GM19395 (cell line): ENCODE results near the gene HHAT.

ENCODE experiments used
- ATAC-seq: cut with Tn5 transposase; IDR thresholded peaks from one replicate; pipeline ENCODE4 v1.9.1; 2021; ENCODE audit warnings: mild to moderate bottlenecking, moderate library complexity; ENCODE audit not compliant: unreplicated experiment

The HHAT gene

DNA sequence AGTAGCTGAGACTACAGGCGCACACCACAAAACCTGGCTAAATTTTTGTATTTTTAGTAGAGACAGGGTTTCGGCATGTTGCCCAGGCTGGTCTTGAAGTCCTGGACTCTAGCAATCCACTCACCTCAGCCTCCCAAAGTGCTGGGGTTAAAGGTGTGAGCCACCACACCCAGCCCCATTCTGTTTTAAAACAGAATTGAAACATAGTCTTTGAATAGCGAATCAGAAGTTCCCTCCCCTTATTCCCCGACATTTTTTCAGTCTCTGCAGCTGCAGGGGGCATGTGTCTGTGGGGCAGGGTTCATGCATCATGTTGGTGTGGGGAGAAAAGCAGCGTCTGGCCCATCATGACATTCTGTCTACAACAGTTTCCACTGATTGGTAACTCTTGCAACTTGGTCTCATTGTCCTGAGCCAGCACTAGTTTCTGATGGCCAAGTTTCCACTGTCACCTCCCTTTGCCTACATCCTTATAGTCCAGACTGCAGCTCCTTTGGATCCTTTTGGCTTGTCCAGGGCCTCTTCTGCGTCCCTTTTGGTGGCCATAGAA is 15.6 kb upstream of the HHAT start:
- ATAC-seq: no peak

DNA sequence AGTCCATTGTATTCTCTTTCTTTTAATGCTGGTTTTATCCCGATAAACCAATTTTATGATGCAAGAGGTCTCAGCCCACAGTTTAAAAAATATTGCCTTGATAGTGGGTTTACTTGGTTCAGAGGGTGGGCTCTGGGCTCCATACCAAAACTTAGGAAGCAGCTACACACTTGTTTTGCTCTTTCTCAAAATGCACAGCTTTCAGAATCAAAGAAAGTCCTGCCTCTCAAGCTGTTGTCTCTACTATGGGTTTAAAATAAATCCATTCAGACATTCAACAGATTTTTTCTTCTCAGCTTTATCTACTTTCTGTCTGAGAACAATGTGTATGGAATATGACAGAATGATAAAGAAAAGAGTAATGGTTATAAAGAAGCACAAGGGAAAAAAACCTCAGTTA is 14.8 kb upstream of the HHAT start:
- ATAC-seq: no peak

DNA sequence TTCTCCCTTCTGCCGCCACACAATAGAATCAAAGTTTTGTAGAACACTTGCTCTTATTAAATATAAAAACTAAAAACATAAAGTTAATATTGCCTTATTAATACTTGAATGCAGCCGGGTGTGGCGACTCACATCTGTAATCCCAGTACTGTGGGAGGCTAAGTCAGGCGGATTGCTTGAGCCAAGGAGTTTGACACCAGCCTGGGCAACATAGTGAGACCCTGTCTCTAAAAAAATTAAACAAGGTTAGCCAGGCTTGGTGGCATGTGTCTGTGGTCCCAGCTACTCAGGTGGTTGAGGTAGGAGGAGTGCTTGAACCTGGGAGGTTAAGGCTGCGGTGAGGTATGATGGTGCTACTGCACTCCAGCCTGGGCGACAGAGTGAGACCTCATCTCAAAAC is 13.2 kb upstream of the HHAT start:
- no peak for ATAC-seq

DNA sequence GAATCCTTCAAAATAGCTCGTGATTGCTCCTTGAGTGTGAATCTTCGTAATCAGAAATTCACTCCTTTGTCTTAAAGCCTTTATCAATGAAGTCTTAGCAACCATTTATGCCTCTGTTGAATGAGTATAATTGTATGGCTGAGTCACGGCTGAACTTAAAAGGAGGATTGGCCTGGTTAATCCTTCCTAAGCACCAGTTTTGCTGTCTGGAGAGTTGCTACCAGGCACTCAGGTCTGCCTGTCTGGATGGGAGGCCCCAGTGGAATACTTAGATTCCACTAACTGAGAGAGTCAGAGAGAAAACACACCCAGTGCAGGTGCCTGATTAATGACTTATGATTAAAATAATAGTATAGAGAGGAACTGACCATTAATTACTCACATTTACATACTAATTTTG is 7.6 kb upstream of the HHAT start:
- no peak for ATAC-seq

DNA sequence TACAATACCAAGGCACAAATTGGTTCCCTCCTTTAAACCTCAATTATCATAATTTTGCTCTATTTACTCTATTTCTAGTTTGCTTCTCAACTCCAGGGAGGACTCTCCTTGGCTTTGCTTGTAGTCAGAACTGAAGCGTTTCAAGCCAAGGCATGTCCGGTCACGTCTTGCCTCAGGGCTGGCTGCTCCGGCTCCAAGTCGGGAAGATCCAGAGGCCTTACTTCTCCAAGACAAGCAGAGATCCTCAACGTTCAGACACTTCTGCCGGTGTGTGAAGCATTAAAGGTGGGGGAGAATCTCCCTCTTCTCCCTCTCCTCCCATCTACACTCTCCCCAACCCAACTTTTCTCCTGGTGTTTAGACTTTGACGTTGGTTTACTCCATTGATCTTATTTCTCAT is 7.2 kb upstream of the HHAT start:
- ATAC-seq: no peak

DNA sequence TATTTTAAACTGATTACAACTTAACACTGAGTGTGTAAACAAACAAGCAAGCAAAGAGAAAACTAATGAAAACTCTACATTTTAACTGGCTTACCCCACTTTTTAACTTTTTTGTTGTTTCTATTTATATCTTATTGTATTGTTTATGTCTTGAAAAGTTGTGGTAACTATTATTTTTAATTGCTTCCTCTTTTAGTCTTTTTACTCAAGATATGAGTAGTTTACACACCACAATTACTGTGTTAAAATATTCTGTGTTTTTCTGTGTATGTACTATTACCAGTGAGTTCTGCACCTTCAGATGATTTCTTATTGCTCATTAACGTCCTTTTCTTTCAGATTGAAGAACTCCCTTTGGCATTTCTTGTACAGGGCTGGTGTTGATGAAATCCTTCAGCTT is 4.7 kb upstream of the HHAT start:
- ATAC-seq: no peak

DNA sequence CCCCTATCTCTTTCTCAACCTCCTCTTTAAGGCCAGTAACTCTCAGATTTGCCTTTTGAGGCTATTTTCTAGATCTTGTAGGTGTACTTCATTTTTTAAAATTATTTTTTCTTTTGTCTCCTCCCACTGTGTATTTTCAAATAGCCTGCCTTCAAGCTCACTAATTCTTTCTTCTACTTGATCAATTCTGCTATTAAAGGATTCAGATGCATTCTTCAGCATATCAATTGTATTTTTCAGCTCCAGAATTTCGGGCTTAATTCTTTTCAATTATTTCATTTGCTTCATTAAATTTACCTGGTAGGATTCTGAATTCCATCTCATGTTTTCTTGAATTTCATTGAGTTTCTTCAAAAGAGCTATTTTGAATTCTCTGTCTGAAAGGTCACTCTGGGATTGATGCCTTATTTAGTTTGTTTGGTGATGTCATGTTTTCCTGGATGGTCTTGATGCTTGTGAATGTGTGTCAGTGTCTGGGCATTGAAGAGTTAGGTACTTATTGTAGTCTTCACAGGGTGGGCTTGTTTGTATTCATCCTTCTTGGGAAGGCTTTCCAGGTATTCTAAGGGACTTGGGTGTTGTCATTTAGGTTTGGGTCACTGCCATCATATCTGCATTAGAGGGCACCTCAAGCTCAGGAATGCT is 3.6 kb upstream of the HHAT start:
- ATAC-seq: no peak

DNA sequence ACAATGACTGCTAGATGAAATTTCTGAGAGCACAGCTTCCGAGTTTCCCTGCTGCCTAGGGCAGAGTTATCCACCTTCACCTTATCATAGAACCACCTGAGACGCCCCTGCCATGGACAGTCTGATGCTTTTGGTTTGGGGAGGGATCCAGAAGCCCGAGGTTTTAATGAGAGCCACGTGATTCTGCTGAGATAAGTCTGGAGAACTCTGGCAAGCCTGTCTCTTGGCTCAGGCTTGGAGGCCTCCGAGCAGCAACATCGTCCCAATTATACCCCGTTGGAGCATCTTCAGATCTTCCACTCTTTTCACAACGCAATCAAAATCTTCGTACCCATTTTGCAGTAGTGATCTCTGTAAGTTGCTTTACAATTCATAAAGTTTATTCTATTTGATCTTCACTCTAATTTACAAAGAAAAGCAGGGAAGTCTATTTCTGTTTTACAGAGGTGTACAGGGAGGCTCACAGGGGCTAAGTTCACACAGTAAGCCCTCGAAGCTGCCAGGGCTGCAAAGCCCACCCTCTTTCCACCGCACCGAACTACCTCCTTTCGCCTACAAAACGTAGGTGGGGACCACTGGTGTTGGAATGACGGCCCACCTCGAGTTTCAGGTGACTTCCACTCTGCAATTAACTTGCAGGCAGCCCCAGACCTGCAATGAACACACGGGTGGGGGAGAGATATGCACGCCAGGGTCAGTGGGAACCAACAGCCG is 513 bp upstream of the HHAT start:
- ATAC-seq: no peak

DNA sequence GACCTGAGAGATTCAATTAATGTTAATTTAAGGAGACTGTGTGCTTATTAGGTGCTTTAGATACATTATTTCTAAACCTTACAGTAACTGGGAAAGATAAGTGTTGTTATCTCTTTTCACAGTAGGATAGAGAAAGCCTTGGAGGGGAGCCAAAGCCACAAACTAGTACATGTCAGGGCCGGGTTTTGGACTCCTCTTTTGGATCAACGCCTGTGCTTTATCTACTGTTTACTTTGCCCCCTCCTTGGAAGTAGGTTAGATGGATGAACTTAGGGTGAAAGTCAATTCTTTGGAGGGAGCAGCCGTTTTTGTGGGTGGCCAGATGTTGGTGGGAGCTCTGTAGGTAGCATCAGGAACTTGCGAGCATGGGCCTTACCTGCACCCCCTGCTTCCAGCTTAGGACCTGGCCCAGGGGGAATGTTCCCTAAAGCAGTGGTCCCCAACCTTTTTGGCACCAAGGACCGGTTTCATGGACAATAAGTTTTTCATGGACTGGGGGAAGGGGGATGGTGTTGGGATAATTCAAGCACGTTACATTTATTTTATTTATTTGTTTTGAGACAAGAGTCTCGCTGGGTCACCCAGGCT is 1.7 kb downstream of the HHAT start:
- no peak for ATAC-seq

DNA sequence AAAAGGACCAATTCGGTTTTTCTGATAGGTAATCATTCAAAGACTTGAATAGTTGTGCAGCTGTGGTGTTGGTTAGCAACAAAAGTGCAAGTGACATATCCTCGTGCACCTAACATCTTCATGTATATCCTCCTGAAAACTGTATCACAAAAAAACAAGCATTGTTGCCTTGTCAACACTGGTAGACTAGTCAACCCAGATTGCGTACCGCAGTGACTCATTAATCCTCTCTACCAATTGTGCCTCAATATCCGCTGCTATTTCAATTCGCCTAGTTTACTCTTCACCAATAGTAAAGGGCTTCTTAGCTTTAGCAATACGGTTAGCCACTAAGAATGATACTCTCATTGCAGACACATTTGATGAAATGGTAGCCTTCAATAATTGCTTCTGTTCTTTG is 3.5 kb downstream of the HHAT start:
- no peak for ATAC-seq

DNA sequence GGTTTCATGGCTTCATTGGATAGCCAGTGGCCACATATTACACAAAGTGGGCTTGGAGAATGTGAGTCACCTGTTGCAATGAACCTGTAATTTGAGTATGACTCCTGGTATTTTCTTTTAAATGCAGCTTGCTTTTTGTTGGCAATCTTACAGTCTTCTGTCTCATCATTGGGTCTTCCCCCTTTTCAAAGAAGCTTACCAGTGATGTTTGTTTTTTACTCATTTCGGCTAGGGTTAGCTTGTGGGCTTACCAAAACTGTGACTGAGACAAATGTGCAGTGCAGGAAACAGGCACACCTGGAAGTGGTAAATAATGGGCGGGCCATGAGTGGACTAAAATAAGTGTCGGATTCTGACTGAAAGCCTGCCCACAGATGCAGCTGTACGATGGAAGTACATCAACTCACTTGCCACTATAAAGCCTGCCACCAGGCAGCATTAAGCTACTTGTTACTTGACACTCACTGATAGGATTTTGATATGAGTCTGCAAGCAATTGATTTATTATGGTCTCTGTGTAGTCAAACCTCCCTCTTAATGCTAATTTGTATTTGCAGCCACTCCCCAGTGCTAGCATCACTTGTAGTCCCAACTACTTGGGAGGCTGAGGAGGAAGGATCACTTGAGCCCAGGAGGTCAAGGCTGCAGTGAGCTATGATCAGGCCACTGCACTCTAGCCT is 4.2 kb downstream of the HHAT start:
- peak; percentile 85 for ATAC-seq

DNA sequence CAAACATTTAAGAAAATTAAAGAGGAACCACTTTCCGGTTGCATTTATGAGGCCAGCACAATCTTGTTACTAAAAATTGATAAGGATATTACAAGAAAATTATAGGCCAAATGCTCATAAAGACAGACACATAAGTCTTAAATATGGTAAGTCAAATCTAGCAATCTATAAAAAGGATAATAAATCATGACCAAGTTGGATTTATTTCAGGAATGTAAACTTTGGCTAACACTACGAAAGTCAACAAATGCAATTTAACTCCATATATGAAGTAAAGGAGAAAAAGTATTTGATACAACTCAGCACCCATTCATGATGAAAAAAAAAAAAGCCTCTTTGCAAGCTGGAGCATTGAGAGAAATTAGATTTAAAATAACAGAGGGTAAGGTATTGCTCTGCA is 6.3 kb downstream of the HHAT start:
- no peak for ATAC-seq

DNA sequence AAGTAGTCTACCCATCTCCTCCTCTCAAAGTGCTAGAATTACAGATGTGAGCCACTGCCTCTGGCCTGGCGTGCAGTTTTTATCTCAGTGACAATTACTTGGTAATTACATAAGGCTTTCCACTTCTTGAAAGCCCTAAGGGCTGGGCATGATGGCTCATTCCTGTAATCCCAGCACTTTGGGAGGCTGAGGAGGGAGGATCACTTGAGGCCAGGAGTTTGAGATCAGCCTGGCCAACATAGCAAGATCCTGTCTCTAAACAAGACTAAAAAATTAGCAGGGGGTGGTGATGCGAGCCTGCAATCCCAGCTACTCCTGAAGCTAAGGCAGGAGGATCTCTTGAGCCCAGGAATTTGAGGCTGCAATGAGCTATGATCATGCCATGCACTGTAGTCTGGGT is 7.7 kb downstream of the HHAT start:
- no peak for ATAC-seq

DNA sequence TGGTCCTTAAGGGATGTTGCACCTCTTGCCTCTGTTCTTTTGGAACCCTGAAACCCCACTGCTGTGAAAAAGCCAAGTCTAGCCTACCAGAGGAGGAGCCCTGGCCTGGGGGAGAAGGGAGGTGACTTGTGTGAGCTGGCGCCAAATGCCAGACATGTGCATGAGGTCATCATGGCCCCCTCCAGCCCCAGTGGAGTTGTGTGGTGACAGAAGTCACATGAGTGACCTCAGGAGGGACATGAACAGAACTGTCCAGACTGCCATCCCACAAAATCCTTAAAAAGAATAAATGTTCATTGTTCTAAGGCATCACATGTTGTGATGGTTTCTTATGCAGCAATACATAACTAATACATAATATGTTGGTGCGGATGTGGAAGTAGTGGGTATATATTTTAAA is 10.8 kb downstream of the HHAT start:
- no peak for ATAC-seq

DNA sequence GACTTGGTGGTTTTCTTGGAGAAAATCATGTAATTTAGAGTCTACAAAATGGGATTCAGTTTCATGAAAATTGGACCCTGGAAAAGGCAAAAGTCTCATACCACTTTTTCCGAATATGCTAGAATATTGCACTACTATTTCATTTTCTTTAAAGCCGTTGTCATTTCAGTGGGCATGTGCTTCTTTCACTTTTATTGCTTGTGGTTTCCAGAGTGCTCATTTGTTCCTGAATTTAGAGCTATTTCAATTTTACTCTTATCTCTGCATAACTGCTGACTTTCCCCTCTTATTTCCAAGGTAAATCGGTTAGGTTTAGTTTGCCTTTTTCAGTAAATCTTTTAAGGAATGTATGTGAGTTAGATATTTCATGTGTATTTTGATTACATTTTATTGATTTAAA is 11.6 kb downstream of the HHAT start:
- peak; percentile 36 for ATAC-seq

DNA sequence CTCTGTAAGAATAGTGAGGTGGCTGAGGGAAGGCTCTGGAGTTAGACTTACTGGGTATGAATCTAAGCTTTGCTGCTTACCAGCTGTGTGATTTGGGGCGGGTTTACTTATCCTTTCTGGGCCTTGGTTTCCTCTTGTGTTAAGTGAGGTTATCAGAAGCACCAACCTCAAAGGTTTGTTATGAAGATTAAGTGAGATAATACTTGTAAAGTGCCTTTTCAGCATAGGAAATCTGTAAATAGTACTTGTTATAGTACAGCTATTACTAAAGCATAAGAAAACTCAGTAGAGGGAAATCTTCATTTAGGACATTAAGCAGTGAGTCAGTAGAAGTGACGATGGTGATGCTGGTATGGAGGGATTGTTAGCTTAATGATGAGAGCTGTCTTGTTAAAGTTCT is 12.1 kb downstream of the HHAT start:
- ATAC-seq: no peak

DNA sequence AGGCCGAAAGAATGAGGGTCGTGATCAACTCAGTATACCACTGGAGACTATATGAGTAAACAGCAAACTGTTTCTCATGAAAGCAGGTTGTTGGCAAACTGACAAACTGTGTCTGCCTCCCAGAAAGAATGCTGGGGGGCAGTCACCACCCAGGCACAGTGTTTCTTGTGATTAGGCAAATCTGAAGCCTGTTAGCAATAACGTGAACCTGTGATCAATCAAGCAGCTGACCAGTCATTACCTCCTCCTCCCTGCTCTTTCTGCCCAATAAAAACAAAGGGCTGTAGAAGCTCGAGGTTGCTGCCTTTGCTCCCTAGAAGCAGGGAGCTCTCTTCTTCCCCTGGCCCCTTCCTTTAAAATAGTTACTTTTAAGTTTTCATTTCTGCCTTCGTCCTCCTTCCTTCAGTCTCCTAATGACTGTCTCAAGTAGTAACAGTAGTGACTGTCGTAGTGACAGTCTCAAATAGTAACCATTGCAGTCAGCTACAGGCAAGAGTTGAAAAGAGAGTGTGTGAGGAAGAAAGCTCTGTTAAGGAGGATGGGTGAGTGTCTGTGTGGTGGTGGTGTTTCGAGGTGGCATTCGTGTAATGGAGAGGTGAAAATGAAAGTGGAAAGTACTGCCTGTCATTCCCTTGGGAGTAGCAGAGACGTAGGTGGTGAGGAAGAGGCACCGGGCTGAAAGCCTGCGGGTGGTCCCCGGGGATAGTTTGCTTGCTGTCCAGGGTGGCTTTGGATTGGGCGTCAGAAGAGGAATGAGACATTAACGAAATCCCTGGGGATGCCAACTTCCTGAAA is 14.5 kb downstream of the HHAT start:
- ATAC-seq: peak; percentile 64

DNA sequence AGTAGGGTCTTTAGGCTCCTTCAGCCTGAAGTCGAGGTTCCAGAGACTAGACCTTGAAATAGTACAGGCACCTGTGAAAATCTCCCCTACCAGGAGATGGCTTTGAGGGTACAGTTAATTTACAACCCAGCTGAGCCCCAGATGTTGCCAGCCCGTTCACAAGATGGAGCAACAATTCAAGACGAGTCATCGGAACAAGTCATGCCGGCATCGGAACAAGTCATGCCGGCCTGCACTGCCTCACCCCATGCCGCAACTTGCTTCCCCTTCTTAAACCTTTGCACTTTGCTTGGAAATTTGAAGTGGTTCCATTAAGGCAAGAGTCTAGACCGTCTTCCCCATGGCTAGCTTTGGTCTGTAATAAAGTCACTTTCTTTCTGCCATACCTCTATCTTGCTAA is 16.0 kb downstream of the HHAT start:
- no peak for ATAC-seq

DNA sequence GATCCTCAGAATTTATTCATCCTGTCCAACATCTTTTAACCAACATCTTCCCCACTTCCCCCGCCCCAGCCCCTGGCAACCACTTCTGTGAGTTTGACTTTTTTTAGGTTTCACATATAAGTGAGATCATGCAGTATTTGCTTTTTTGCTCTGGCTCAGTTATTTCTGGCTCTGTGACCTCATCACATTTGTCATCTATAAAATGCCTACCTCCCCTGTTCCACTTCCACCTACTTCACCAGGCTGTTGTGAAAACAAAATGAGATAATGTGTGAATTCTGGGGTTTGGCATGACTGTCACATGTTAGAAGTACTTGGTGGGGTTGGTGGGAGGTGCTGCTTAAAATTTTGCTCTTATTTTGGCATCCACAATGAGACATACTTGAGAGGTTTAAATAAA is 18.4 kb downstream of the HHAT start:
- peak; percentile 26 for ATAC-seq

DNA sequence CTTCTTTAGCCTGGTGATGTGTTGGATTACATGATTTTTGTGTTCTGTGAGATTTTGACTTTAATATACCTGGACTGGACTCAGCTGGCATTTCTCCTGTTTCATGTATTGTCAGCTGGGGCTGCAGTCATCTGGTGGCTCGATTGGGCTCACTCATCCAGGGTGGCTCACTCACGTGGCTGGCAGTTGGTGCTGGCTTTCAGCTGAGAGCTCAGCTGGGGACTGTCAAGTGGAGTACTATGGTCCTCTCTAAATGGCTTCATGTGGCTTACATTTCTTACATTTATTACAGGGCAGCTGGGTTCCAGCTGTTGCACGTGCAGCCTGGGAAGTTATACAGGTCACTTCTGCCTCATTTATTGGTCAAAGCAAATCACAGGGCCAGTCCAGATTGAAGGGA is 22.8 kb downstream of the HHAT start:
- ATAC-seq: no peak

DNA sequence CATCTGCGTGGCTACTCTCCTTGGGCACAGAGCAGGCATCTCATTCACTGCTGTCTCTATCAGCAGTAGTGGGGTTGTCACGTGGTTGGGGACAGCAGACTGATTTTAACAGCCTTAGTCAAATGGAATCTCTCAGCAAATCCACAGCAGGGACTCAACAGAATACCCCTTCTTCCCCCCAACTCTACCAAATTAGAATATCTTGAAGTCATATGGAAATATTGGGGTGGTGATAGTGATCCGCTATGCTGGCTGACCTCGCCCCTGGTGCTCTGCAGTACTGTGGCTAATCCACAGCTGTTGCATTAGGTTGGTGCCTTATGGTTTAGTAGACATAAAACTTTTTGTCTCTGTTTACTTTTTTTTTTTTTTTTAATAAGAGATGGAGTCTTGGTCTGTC is 23.9 kb downstream of the HHAT start:
- no peak for ATAC-seq
